IPS-18a (cell line): Measurements from ENCODE around the gene PLAAT3.
"Not testable (repeated sequence)": the region's sequence is repeated elsewhere in the genome, so short reads cannot be mapped to it uniquely, and the experiment has no call there.

Experiments used
- H3K27ac ChIP-seq: one replicate; pipeline ENCODE4 v1.5.1; 2013; ENCODE audit warnings: low read length
- H3K27me3 ChIP-seq: one replicate; pipeline ENCODE4 v1.6.1; 2013; ENCODE audit warnings: mild to moderate bottlenecking, low read length; ENCODE audit not compliant: control insufficient read depth, insufficient read depth
- H3K36me3 ChIP-seq: one replicate; pipeline ENCODE4 v1.6.1; 2013; ENCODE audit warnings: low read depth, low read length; ENCODE audit not compliant: control insufficient read depth
- H3K4me1 ChIP-seq: one replicate; pipeline ENCODE4 v1.6.1; 2013; ENCODE audit warnings: low read depth, low read length; ENCODE audit not compliant: control insufficient read depth
- H3K4me3 ChIP-seq: one replicate; pipeline ENCODE4 v1.5.1; 2013; ENCODE audit warnings: low read length
- H3K9ac ChIP-seq: one replicate; pipeline ENCODE4 v1.6.1; 2013; ENCODE audit warnings: mild to moderate bottlenecking, low read length, moderate library complexity
- H3K9me3 ChIP-seq: one replicate; pipeline ENCODE4 v1.6.1; 2013; ENCODE audit warnings: low read depth, low read length; ENCODE audit not compliant: control insufficient read depth

The PLAAT3 gene

GRCh38 chr11:63622323-63622722 is 8.1 kb upstream of the PLAAT3 start:
- H3K36me3 ChIP-seq = no peaks in the 10 kb centered on the region
- no peaks in the 10 kb centered on the region for H3K9me3 ChIP-seq
- H3K4me3 ChIP-seq = no peak overlapping the region
- H3K4me1 ChIP-seq = no peaks in the 10 kb centered on the region
- no peak overlapping the region for H3K9ac ChIP-seq
- no peaks in the 10 kb centered on the region for H3K27me3 ChIP-seq
- H3K27ac ChIP-seq = no peak overlapping the region

DNA sequence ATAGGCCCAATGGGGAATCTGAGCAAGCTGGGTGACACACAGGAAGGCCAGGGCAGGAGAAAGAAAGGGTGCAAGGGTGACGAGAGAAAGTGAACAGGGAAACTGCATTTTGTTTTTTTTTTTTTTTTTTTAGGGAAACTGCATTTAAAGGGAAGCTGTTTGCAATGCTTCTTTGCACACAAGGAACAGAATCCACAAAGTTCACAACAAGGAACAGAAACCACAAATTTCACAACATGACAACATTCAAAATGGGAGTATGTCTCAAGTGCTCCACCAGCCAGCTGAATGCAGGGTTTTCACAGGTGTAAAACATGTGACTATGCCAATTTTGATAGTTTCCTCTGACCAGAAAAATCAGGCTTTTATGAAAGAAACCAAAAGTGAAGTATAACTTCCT is 6.8 kb upstream of the PLAAT3 start:
- H3K27me3 ChIP-seq = no peaks in the 10 kb centered on the region
- H3K4me1 ChIP-seq = no peaks in the 10 kb centered on the region
- no peaks in the 10 kb centered on the region for H3K36me3 ChIP-seq
- H3K9ac ChIP-seq = no peak overlapping the region
- H3K27ac ChIP-seq = no peak overlapping the region
- H3K9me3 ChIP-seq = no peaks in the 10 kb centered on the region
- H3K4me3 ChIP-seq = no peak overlapping the region

GRCh38 chr11:63619967-63620366 is 5.7 kb upstream of the PLAAT3 start:
- Histone ChIP-seq H3K27ac (no peak overlapping the region), H3K36me3 (no peaks in the 10 kb centered on the region), H3K4me3 (no peak overlapping the region), H3K4me1 (no peaks in the 10 kb centered on the region), H3K9me3 (no peaks in the 10 kb centered on the region), H3K9ac (no peak overlapping the region), H3K27me3 (no peaks in the 10 kb centered on the region)

DNA sequence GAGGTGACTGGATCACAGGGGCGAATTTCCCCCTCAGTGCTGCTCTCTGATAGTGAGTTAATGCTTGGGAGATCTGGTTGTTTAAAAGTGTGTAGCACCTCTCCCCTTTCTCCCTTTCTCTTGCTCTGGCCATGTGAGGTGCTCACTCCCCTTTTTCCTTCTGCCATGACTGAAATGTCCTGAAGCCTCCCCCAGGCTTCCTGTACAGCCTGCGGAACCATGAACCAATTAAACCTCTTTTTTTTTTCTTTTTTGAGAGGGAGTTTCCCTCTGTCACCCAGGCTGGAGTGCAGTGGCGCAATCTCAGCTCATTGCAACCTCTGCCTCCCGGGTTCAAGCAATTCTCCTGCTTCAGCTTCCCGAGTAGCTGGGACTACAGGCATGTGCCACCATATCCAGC is 3.5 kb upstream of the PLAAT3 start:
- not testable (repeated sequence) for H3K36me3 ChIP-seq, H3K4me3 ChIP-seq, H3K9me3 ChIP-seq, H3K4me1 ChIP-seq, H3K9ac ChIP-seq, H3K27ac ChIP-seq, H3K27me3 ChIP-seq

DNA sequence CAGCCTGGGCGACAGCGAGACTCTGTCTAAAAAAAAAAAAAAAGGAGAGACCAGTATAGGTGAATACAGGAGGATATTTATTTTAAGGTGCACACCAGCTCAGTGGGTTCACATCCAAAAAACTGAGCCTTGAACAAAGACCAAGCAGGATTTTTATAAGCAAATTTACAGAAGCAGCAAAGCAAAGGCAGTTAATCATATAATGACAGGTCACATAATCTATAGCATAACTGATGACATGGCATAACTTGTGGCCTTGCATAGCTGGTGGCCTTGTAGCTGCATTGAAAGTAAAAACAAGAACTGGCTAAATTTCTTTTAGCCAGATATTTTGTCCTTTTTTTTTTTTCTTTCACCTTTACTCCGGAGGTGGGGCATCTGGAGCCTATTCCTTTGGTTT is 2.7 kb upstream of the PLAAT3 start:
- Histone ChIP-seq H3K36me3 (no peaks in the 10 kb centered on the region), H3K27ac (no peak overlapping the region), H3K27me3 (peaks cover 12% of the 10 kb centered on the region), H3K9ac (no peak overlapping the region), H3K4me1 (peaks cover 4% of the 10 kb centered on the region), H3K9me3 (no peaks in the 10 kb centered on the region), H3K4me3 (no peak overlapping the region)

DNA sequence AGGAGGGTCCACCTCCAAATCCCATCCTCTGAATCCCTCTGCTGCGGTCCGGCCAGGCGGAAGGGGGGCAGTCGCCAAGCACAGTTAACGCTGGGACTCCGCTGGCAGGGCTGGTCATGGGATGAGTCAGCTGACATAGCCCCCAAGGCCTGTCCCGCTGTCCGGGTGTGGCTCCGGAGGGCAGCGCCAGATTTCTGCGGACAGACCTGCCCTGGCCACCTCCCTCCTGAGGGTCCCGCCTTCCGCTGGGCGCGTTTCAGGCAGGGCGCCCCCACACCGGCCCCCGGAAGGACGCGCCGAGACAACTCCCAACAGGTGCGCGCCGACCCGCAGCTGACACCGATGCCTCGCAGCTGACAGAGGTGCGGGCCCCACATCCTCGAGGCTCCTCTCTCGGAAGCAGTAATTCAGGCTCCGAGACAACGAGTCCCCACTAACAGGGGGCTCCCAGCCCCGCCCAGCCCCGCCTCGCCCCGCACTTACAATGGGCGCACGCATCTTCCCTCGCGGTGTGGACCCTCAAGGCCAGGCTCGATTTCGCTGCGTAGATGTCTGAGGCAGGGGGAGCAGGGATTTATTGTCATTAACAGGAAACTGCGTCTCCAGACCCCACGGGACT is 607 bp downstream of the PLAAT3 start:
- Histone ChIP-seq H3K4me1 (peaks cover 23% of the 10 kb centered on the region), H3K27me3 (peaks cover 37% of the 10 kb centered on the region), H3K36me3 (no peaks in the 10 kb centered on the region), H3K4me3 (peak overlapping the region; percentile 58), H3K9ac (peak overlapping the region; percentile 24), H3K9me3 (no peaks in the 10 kb centered on the region), H3K27ac (no peak overlapping the region)

GRCh38 chr11:63612181-63612580 is 2.1 kb downstream of the PLAAT3 start:
- H3K9ac ChIP-seq = no peak overlapping the region
- no peak overlapping the region for H3K4me3 ChIP-seq
- H3K4me1 ChIP-seq = peaks cover 23% of the 10 kb centered on the region
- no peaks in the 10 kb centered on the region for H3K9me3 ChIP-seq
- H3K36me3 ChIP-seq = no peaks in the 10 kb centered on the region
- H3K27me3 ChIP-seq = peaks cover 37% of the 10 kb centered on the region
- H3K27ac ChIP-seq = no peak overlapping the region

DNA sequence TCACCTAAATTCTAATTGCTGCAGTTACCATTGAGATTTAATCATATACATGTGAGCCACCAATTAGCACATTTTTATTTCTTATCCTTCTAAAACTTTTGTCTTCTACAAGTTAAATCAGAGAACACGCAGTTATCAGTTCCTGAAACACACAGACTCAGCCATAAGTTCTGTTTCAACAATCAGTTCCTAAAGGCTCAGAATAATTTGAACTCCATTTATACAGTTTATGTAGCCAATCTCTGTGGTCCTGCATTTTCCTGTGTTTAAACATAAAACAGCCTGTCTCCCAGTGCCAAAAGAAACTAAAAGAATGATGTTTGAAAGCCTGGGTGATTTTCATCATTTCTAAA is 2.9 kb downstream of the PLAAT3 start:
- Histone ChIP-seq H3K9me3 (no peaks in the 10 kb centered on the region), H3K4me3 (peak overlapping the region; percentile 42), H3K27me3 (peaks cover 37% of the 10 kb centered on the region), H3K4me1 (peaks cover 23% of the 10 kb centered on the region), H3K9ac (no peak overlapping the region), H3K27ac (no peak overlapping the region), H3K36me3 (no peaks in the 10 kb centered on the region)

GRCh38 chr11:63610604-63611394 is 3.4 kb downstream of the PLAAT3 start:
- H3K9ac ChIP-seq = no peak overlapping the region
- H3K36me3 ChIP-seq = no peaks in the 10 kb centered on the region
- peaks cover 23% of the 10 kb centered on the region for H3K4me1 ChIP-seq
- peak overlapping the region; percentile 42 for H3K4me3 ChIP-seq
- H3K27me3 ChIP-seq = peaks cover 37% of the 10 kb centered on the region
- H3K9me3 ChIP-seq = no peaks in the 10 kb centered on the region
- H3K27ac ChIP-seq = no peak overlapping the region

- Histone ChIP-seq H3K9me3 (no peaks in the 10 kb centered on the region), H3K4me1 (peaks cover 23% of the 10 kb centered on the region), H3K27ac (no peak overlapping the region), H3K4me3 (peak overlapping the region; percentile 42), H3K36me3 (no peaks in the 10 kb centered on the region), H3K27me3 (peaks cover 37% of the 10 kb centered on the region), H3K9ac (no peak overlapping the region)
Measured at GRCh38 chr11:63609971-63610580, 4.2 kb downstream of the PLAAT3 start.

GRCh38 chr11:63609536-63609935 is 4.7 kb downstream of the PLAAT3 start:
- Histone ChIP-seq H3K4me3 (no peak overlapping the region), H3K9me3 (no peaks in the 10 kb centered on the region), H3K36me3 (no peaks in the 10 kb centered on the region), H3K27ac (no peak overlapping the region), H3K27me3 (peaks cover 37% of the 10 kb centered on the region), H3K9ac (no peak overlapping the region), H3K4me1 (peaks cover 23% of the 10 kb centered on the region)
